Ovary (tissue), 3 donors: ENCODE results near the gene CROCC2.

Experiments
- CTCF ChIP-seq, 3 donors: fragments of 450-650 bp in 2 of 3; fragments of 200-600 bp in 1 of 3; IDR thresholded peaks; one replicate each; pipeline versions ENCODE4 v1.5.1 to v1.8.0; 2016 to 2022; ENCODE audit warnings: antibody characterized with exemption in 3 of 3, mild to moderate bottlenecking in 1 of 3
- EP300 ChIP-seq: sonication (generic); formaldehyde crosslinking; IDR thresholded peaks from one replicate; pipeline ENCODE4 v1.6.1; 2017; ENCODE audit warnings: antibody characterized with exemption
- POLR2A ChIP-seq: fragments of 450-650 bp; IDR thresholded peaks from one replicate; pipeline ENCODE4 v1.6.1; 2017; ENCODE audit warnings: antibody characterized with exemption, mild to moderate bottlenecking, moderate library complexity
- donor health status: DM: no; HTN: no; CAD: no.

GRCh38 chr2:240959941-240960308, 53.8 kb downstream of the CROCC2 start:
- TF ChIP-seq CTCF (IDR thresholded peaks at IDR 0.05) (no peak), POLR2A (no peak), EP300 (no peak)
